ENCODE measurements around the gene MAT1A. TPM values are rescaled to one million over a fixed set of nuclear protein-coding genes. Genes with fewer than 3 reads are reported as not detected.
"Not testable (repeated sequence)": the region's sequence is repeated elsewhere in the genome, so short reads cannot be mapped to it uniquely, and the experiment has no call there.

The MAT1A gene
- total and polyA plus RNA-seq, 2 of the 13 experiments (the other 11 are each of a cell fraction or from before 2014, with no cell fraction given), result 57.1 to 76.9 TPM

- TF ChIP-seq CTCF (CRISPR knock-in tag; IDR thresholded peaks at IDR 0.05) (peak; percentile 33; the same call in 1 of the 2 replicates), SIN3A (IDR thresholded peaks at IDR 0.05; ENCODE audit: borderline replicate concordance, low read depth, low read length) (no peak), HMG20B (CRISPR knock-in tag; conservative IDR thresholded peaks at IDR 0.05) (no peak)
Measured at GRCh38 chr10:80259405-80259871, 30.0 kb downstream of the MAT1A start (continued).

- CTCF ChIA-PET (ENCODE audit: low intra/inter-chr PET ratio, low total read pairs); H2AFZ ChIP-seq (ENCODE audit: low read length); H3K79me2 ChIP-seq (ENCODE audit: insufficient read depth, low read length); POLR2A ChIA-PET; H3K36me3 ChIP-seq (replicated peaks in 1 of 2; ENCODE audit: control insufficient read depth in 1 of 2, insufficient read depth in 2 of 2, low read length in 2 of 2); BruUV-seq (replicated peaks); H4K20me1 ChIP-seq (ENCODE audit: insufficient read depth, low read length); H3K9ac ChIP-seq (ENCODE audit: insufficient read depth, low read depth, low read length); H3K4me2 ChIP-seq (ENCODE audit: low read depth, low read length); H3K4me3 ChIP-seq (replicated peaks in 1 of 3; ENCODE audit: insufficient read depth in 1 of 3, low read depth in 2 of 3, low read length in 3 of 3); H3K27ac ChIP-seq (ENCODE audit: extremely low read length, insufficient read depth, low read length); H3K9me3 ChIP-seq (ENCODE audit: low read length); TF ChIP-seq NR2F6 (IDR thresholded peaks at IDR 0.05): not testable (repeated sequence)
- FAIRE-seq (peak; percentile 92), DNase-seq (ENCODE audit: low spot score) (peak; percentile 44), ATAC-seq (peak; percentile 85)
- Histone ChIP-seq H3K27me3 (ENCODE audit: control insufficient read depth in 1 of 2, insufficient read depth in 2 of 2, low read length in 2 of 2) (peaks cover 0 to 13% of the 10 kb centered on the region in 2 experiments; a peak in 4 of 5 replicates), H3K4me1 (ENCODE audit: insufficient read depth, low read length) (peaks cover 33% of the 10 kb centered on the region)
- intact Hi-C loops (cut with micrococcal nuclease; ENCODE audit: unreplicated experiment) (loop anchor here (2.0 kb wide), 1 partner anchor 186 kb away; no protein-coding TSS in a partner anchor), in situ Hi-C loops (cut with HindIII; ENCODE audit: extremely low pct_ligation_motif_present, low pct_unique_long_range_greater_than_20kb) (loop anchor here (25.0 kb wide), 1 partner anchor 256 kb away; no protein-coding TSS in a partner anchor)
- TF ChIP-seq STAG1 (CRISPR knock-in tag; IDR thresholded peaks at IDR 0.05), result peak; percentile 89
- peak; percentile 40; the same call in 1 of the 2 replicates for TF ChIP-seq SALL2 (CRISPR knock-in tag; IDR thresholded peaks at IDR 0.05)
- TF ChIP-seq MED1 (CRISPR knock-in tag; IDR thresholded peaks at IDR 0.05), result peak; percentile 13; the same call in 1 of the 2 replicates
- TF ChIP-seq NR2F6 (CRISPR knock-in tag; IDR thresholded peaks at IDR 0.05), result 0 out of 2 replicates have a peak, but pooled peaks have one; percentile 9
- peak; percentile 83 for TF ChIP-seq CTCF (CRISPR knock-in tag; IDR thresholded peaks at IDR 0.05)
- TF ChIP-seq SALL1 (CRISPR knock-in tag; IDR thresholded peaks at IDR 0.05), result 0 out of 2 replicates have a peak, but pooled peaks have one; percentile 23
- peak; percentile 25; the same call in 1 of the 2 replicates for TF ChIP-seq SMC3 (IDR thresholded peaks at IDR 0.05; ENCODE audit: low read length)
- peak; percentile 67 for TF ChIP-seq RAD21 (CRISPR knock-in tag; IDR thresholded peaks at IDR 0.05)
- TF ChIP-seq ZNF331 (CRISPR knock-in tag; IDR thresholded peaks at IDR 0.05), result 0 out of 2 replicates have a peak, but pooled peaks have one; percentile 34
- TF ChIP-seq TEAD3 (CRISPR knock-in tag; optimal IDR thresholded peaks at IDR 0.05; ENCODE audit: borderline replicate concordance), result peak; percentile 26
- peak; percentile 29 for TF ChIP-seq ZNF687 (CRISPR knock-in tag; IDR thresholded peaks at IDR 0.05)
- no CpG with 5 or more reads among the region's 4 CpGs for WGBS (ENCODE audit: low lambda C conversion rate)
Measured at GRCh38 chr10:80256798-80257197, 32.7 kb downstream of the MAT1A start.

All from HepG2 (cell line).